HG02588 (cell line): ENCODE data around the gene EVL.

Source experiments
- ATAC-seq: cut with Tn5 transposase; IDR thresholded peaks from one replicate; pipeline ENCODE4 v1.9.1; 2021; ENCODE audit warnings: mild to moderate bottlenecking, moderate library complexity; ENCODE audit not compliant: unreplicated experiment

The EVL gene

DNA sequence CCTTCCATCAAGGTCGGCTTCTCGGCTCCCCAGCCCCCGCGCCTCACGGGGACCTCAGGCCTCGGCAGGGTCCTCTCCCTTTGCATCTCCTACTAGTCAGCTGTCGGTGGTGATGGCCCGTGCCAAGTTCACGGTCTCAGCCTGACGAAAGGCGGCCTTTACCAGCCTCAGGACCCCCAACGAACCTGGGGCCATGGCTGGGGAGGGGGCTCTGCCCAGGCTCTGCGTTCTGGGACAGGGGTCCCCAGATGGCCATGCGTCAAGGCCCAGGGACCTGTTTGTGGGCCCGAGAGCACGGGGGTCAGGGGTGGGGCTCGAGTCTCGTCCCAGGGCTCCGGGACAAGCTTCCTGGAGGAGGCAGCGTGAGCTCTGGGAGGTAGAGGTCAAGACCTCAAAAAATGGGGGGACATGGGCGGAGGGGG is 127.0 kb downstream of the EVL start:
- no peak for ATAC-seq

DNA sequence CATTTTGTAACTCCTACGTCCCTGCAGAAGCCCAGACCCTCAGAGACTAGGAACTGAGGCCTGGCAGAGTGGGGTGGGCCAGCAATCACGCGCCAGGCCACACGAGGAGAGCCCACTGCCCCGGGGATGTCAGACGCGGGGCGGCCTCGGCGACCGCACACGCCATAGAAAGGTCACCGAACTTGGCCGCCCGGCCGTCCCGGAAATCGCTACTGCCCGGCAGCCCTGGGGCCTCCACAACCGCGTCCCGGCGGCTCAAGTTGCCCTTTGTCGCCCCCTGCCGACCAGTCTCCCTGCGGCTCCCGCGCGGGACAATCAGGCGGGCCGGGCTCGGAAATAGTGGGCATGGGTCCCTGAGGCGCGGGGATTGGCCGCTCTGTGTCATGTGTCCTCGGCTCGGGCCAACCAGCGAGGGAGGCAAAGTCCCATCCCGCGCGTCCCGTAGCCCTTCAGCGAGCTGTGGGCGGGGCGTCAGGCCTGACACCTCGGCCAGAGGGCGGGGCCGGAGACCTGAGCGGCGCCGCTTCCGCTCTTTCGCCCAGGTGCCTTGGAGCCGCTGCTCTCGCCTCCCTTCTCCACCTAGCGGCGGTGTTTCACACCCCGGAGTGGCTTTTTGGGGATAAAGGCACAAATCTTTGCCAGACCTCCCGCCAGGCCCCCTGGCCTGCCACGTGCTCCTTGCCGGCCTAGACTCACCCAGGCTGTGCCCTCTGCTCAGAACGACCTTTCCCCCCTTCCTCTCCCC is 127.6 kb downstream of the EVL start:
- peak; percentile 98 for ATAC-seq
